Stimulated activated CD8-positive, alpha-beta memory T cell treated with anti-CD3 and anti-CD28 coated beads, Interleukin-12 subunit alpha, Interleukin-12 subunit beta, amount 100 ng/mL, for 4 hours (primary cell): ENCODE measurements around the gene CYB5R3.
"Not testable (repeated sequence)": the region's sequence is repeated elsewhere in the genome, so short reads cannot be mapped to it uniquely, and the experiment has no call there.

Experiments
- DNase-seq: peaks from one replicate; pipeline ENCODE4 v3.0.0-alpha.2; 2020; ENCODE audit warnings: low read depth

CYB5R3 gene

GRCh38 chr22:42567950-42568349 is 81.2 kb downstream of the CYB5R3 start:
- not testable (repeated sequence) for DNase-seq
